IMR-90 (cell line): Measurements from ENCODE around the gene ABCC4. TPM values are rescaled to one million over a fixed set of nuclear protein-coding genes. Genes with fewer than 3 reads are reported as not detected.

Experiments
- ATAC-seq: fragments of 200-7000 bp; cut with Tn5 transposase; 2 replicates; pipeline ENCODE4 v1.9.1; 2020; ENCODE audit warnings: low read depth, mild to moderate bottlenecking, moderate library complexity
- BruUV-seq: library from RNA; stranded (reverse); fragments of 400-500 nt; replicated peaks from 2 replicates; lab custom pipeline; 2021; lab: Mats Ljungman, UMichigan
- CTCF ChIA-PET: fragments of 300-600 bp; formaldehyde crosslinking; extraction: SDS; loops from one replicate; lab custom pipeline; 2021; ENCODE audit warnings: antibody characterized with exemption; lab: Yijun Ruan, JAX
- POLR2A ChIA-PET: fragments of 300-600 bp; sonication (Branson Sonifier 250); formaldehyde crosslinking; loops from one replicate; lab custom pipeline; 2022; ENCODE audit warnings: antibody characterized with exemption; ENCODE audit not compliant: unreplicated experiment; lab: Charles Lee
- DNase-seq: peaks from one replicate; pipeline ENCODE4 v3.0.0; 2013
- H2AFZ ChIP-seq: replicated peaks from 2 replicates; pipeline ENCODE3; 2013; ENCODE audit warnings: low read length, mild to moderate bottlenecking; ENCODE audit not compliant: poor library complexity
- H2AK5ac ChIP-seq: 2 replicates; pipeline ENCODE4 v1.6.1; 2013; ENCODE audit warnings: low read depth, low read length, inconsistent platforms
- H2AK9ac ChIP-seq: replicated peaks from 2 replicates; pipeline ENCODE3; 2013; ENCODE audit warnings: mild to moderate bottlenecking, low read depth, low read length, moderate library complexity; ENCODE audit not compliant: poor library complexity
- H2BK120ac ChIP-seq: 2 replicates; pipeline ENCODE4 v1.6.1; 2013; ENCODE audit warnings: low read depth, low read length, inconsistent platforms
- H2BK15ac ChIP-seq: 3 replicates; pipeline ENCODE4 v1.6.1; 2013; ENCODE audit warnings: low read depth, low read length, inconsistent platforms
- H2BK20ac ChIP-seq: 2 replicates; pipeline ENCODE4 v1.6.1; 2013; ENCODE audit warnings: low read depth, mild to moderate bottlenecking, inconsistent platforms, low read length, moderate library complexity
- H2BK5ac ChIP-seq: 2 replicates; pipeline ENCODE4 v1.6.1; 2013; ENCODE audit warnings: mild to moderate bottlenecking, low read depth, low read length, inconsistent platforms; ENCODE audit not compliant: poor library complexity, severe bottlenecking
- H3K14ac ChIP-seq: replicated peaks from 2 replicates; pipeline ENCODE4 v1.6.1; 2013; ENCODE audit warnings: low read depth, low read length, inconsistent platforms
- H3K18ac ChIP-seq: 2 replicates; pipeline ENCODE4 v1.6.1; 2013; ENCODE audit warnings: low read depth, low read length, control low read depth
- H3K23ac ChIP-seq: 2 replicates; pipeline ENCODE4 v1.6.1; 2013; ENCODE audit warnings: low read depth, low read length, inconsistent platforms
- H3K27ac ChIP-seq: 2 replicates; pipeline ENCODE4 v1.5.1; 2013; ENCODE audit warnings: mild to moderate bottlenecking, control low read depth, low read length; ENCODE audit not compliant: insufficient read depth
- H3K27me3 ChIP-seq: 2 replicates; pipeline ENCODE4 v1.6.1; 2013; ENCODE audit warnings: low read length; ENCODE audit not compliant: control insufficient read depth, insufficient read depth
- H3K36me3 ChIP-seq: 2 replicates; pipeline ENCODE4 v1.6.1; 2013; ENCODE audit warnings: low read length, mixed read lengths; ENCODE audit not compliant: control insufficient read depth, insufficient read depth
- H3K4ac ChIP-seq: 2 replicates; pipeline ENCODE4 v1.6.1; 2013; ENCODE audit warnings: low read depth, low read length, inconsistent platforms
- H3K4me1 ChIP-seq: 2 replicates; pipeline ENCODE4 v1.6.1; 2013; ENCODE audit warnings: low read length, mixed read lengths; ENCODE audit not compliant: control insufficient read depth, insufficient read depth
- H3K4me2 ChIP-seq: 2 replicates; pipeline ENCODE4 v1.6.1; 2013; ENCODE audit warnings: low read depth, mild to moderate bottlenecking, control low read depth, low read length, moderate library complexity
- H3K4me3 ChIP-seq: 2 replicates; pipeline ENCODE4 v1.5.1; 2013; ENCODE audit warnings: low read depth, mild to moderate bottlenecking, control low read depth, low read length, moderate library complexity; ENCODE audit not compliant: insufficient read depth
- H3K56ac ChIP-seq: 2 replicates; pipeline ENCODE4 v1.6.1; 2013; ENCODE audit warnings: low read length, inconsistent platforms; ENCODE audit not compliant: insufficient read depth; ENCODE audit errors: extremely low read depth
- H3K79me1 ChIP-seq, 2 experiments: 2 replicates each; pipeline ENCODE4 v1.6.1; 2013; ENCODE audit warnings: low read length in 2 of 2, inconsistent platforms in 1 of 2, low read depth in 1 of 2
- H3K9ac ChIP-seq: 2 replicates; pipeline ENCODE4 v1.6.1; 2013; ENCODE audit warnings: low read depth, low read length, control low read depth
- H3K9me1 ChIP-seq: 2 replicates; pipeline ENCODE4 v1.6.1; 2013; ENCODE audit warnings: low read length, inconsistent platforms; ENCODE audit not compliant: insufficient read depth
- H3K9me3 ChIP-seq: 2 replicates; pipeline ENCODE4 v1.6.1; 2013; ENCODE audit warnings: low read length; ENCODE audit not compliant: control insufficient read depth, insufficient read depth
- H4K20me1 ChIP-seq: 2 replicates; pipeline ENCODE4 v1.6.1; 2013; ENCODE audit warnings: low read length, inconsistent platforms; ENCODE audit not compliant: insufficient read depth
- H4K5ac ChIP-seq: 2 replicates; pipeline ENCODE4 v1.6.1; 2013; ENCODE audit warnings: mild to moderate bottlenecking, low read depth, low read length, control low read depth
- H4K8ac ChIP-seq, 2 experiments: 2 replicates each; pipeline ENCODE4 v1.6.1; 2013; ENCODE audit warnings: low read depth in 2 of 2, low read length in 2 of 2, control low read depth in 1 of 2, inconsistent platforms in 1 of 2
- H4K91ac ChIP-seq: 2 replicates; pipeline ENCODE4 v1.6.1; 2013; ENCODE audit warnings: low read depth, low read length, inconsistent platforms; ENCODE audit not compliant: insufficient read depth
- CHD1 ChIP-seq: IDR thresholded peaks from 2 replicates; pipeline ENCODE4 v1.6.1; 2012; ENCODE audit warnings: low read depth, low read length, improper control_type of control experiment
- ELK1 ChIP-seq: fragments of 150-350 bp; IDR thresholded peaks from 2 replicates; pipeline ENCODE4 v1.6.1; 2016; ENCODE audit warnings: low read depth, mild to moderate bottlenecking, low read length, moderate library complexity, borderline replicate concordance
- FOS ChIP-seq: fragments of 150-350 bp; IDR thresholded peaks from 2 replicates; pipeline ENCODE4 v1.6.1; 2016; ENCODE audit warnings: low read depth, low read length
- MXI1 ChIP-seq: IDR thresholded peaks from 2 replicates; pipeline ENCODE4 v1.6.1; 2012; ENCODE audit warnings: low read depth, mild to moderate bottlenecking, low read length, moderate library complexity, borderline replicate concordance
- NFE2L2 ChIP-seq: fragments of 150-350 bp; IDR thresholded peaks from 2 replicates; pipeline ENCODE4 v1.6.1; 2016; ENCODE audit warnings: low read depth, mild to moderate bottlenecking, low read length
- RAD21 ChIP-seq: IDR thresholded peaks from 2 replicates; pipeline ENCODE4 v1.6.1; 2012; ENCODE audit warnings: low read length, improper control_type of control experiment
- WGBS, 2 experiments: methylation state at CpG; one replicate each; pipeline versions ENCODE4 v1.1.5 to v1.1.7; 2013; ENCODE audit warnings: missing lambda C conversion rate in 2 of 2; ENCODE audit not compliant: insufficient read length in 1 of 2; ENCODE audit errors: extremely low coverage in 2 of 2; 5-methylcytosine and 5-hydroxymethylcytosine counted together
- dilution Hi-C: fragments of 300-500 bp; cut with HindIII; formaldehyde crosslinking; loops from one replicate; pipeline ENCODE4 v1.14.3; 2018; ENCODE audit warnings: low sequenced_read_pairs; ENCODE audit not compliant: unreplicated experiment
- in situ Hi-C: fragments of 300-500 bp; cut with MboI; formaldehyde crosslinking; loops from 3 replicates; pipeline ENCODE4 v1.14.3; 2019; ENCODE audit warnings: low sequenced_read_pairs, inconsistent platforms, mixed read lengths
- intact Hi-C: fragments of 100-400 bp; cut with micrococcal nuclease; formaldehyde crosslinking; loops from 2 replicates; pipeline ENCODE4 v1.10.0; 2022
- polyA plus RNA-seq, 3 experiments: library from polyadenylated mRNA; depleted of rRNA; stranded (reverse); fragments of >200 nt; gene quantifications; 2 replicates each; pipeline ENCODE4 v1.2.3, GENCODE V29; 2012; ENCODE audit warnings: low replicate concordance in 1 of 3
- total RNA-seq: library from RNA; depleted of rRNA; stranded (reverse); fragments of >200 nt; gene quantifications from 2 replicates; pipeline ENCODE4 v1.2.3, GENCODE V29; 2012

The ABCC4 gene
- total and polyA plus RNA-seq, 2 of the 4 experiments (the other 2 are of a cell fraction): 16.6 to 41.4 TPM

GRCh38 chr13:95059306-95059705 lies 241.9 kb downstream of the ABCC4 start:
- ChIA-PET POLR2A (no interaction called here), CTCF (no interaction called here)
- TF ChIP-seq RAD21 (no peak), FOS (no peak), CHD1 (no peak), MXI1 (no peak), NFE2L2 (no peak), ELK1 (no peak)
- H2BK20ac ChIP-seq: no peak overlapping the region
- H2AFZ ChIP-seq: no peak overlapping the region
- no peaks in the 10 kb centered on the region for H3K9me3 ChIP-seq
- DNase-seq: no peak
- no peak overlapping the region for H3K14ac ChIP-seq
- H3K27ac ChIP-seq: no peak overlapping the region
- no peaks in the 10 kb centered on the region for H3K4me1 ChIP-seq
- H4K5ac ChIP-seq: no peak overlapping the region
- no TSS peak for BruUV-seq
- no peak overlapping the region for H3K4me3 ChIP-seq
- no peak overlapping the region for H2AK9ac ChIP-seq
- no peak overlapping the region for H3K4me2 ChIP-seq
- H4K91ac ChIP-seq: no peak overlapping the region
- H3K18ac ChIP-seq: no peak overlapping the region
- 75% methylated on average over 3 of the region's 8 CpGs; no CpG with 5 or more reads in 1 of the 2 experiments for WGBS, 2 experiments
- no peak overlapping the region for H3K23ac ChIP-seq
- no peak overlapping the region for H2BK5ac ChIP-seq
- no peak overlapping the region for H4K8ac ChIP-seq
- no peak overlapping the region for H3K56ac ChIP-seq
- no peak for ATAC-seq
- no peak overlapping the region for H2BK120ac ChIP-seq
- peaks cover 6% of the 10 kb centered on the region for H3K9me1 ChIP-seq
- dilution Hi-C loops (no loop called here), intact Hi-C loops (no loop called here), in situ Hi-C loops (no loop called here)
- peaks cover 5 to 15% of the 10 kb centered on the region in 2 experiments; a peak in 2 of 4 replicates for H3K79me1 ChIP-seq
- H3K4ac ChIP-seq: no peak overlapping the region
- H2BK15ac ChIP-seq: no peak overlapping the region
- H3K9ac ChIP-seq: no peak overlapping the region
- 0 out of 2 replicates have a peak, but pooled peaks cover 3% of the 10 kb centered on the region for H4K20me1 ChIP-seq
- no peaks in the 10 kb centered on the region for H3K27me3 ChIP-seq
- H3K36me3 ChIP-seq: peaks cover 28% of the 10 kb centered on the region
- no peak overlapping the region for H2AK5ac ChIP-seq
